Immature natural killer cell (primary cell): ENCODE results near the gene NKIRAS1. TPM values are rescaled to one million over a fixed set of nuclear protein-coding genes. Genes with fewer than 3 reads are reported as not detected.

ENCODE experiments used
- DNase-seq, 3 donors: peaks; one replicate each; pipeline ENCODE4 v3.0.0; 2022; ENCODE audit warnings: mixed read lengths in 1 of 3
- H3K27ac Mint-ChIP-seq, 6 donors: one replicate each; pipeline ENCODE4 v1.8.0; 2020; ENCODE audit warnings: mixed read lengths in 6 of 6, mild to moderate bottlenecking in 5 of 6, inconsistent platforms in 4 of 6, moderate library complexity in 3 of 6
- H3K27me3 Mint-ChIP-seq, 3 donors: one replicate each; pipeline ENCODE4 v1.8.0; 2020 to 2021; ENCODE audit warnings: low read depth in 3 of 3, mild to moderate bottlenecking in 3 of 3, mixed read lengths in 3 of 3, moderate library complexity in 3 of 3, inconsistent platforms in 1 of 3
- H3K36me3 Mint-ChIP-seq, 3 donors: one replicate each; pipeline ENCODE4 v1.8.0; 2020; ENCODE audit warnings: mixed read lengths in 3 of 3, inconsistent platforms in 2 of 3, mild to moderate bottlenecking in 2 of 3
- H3K4me1 Mint-ChIP-seq, 2 donors: one replicate each; pipeline ENCODE4 v1.8.0; 2020; ENCODE audit warnings: inconsistent platforms in 2 of 2, mild to moderate bottlenecking in 2 of 2, mixed read lengths in 2 of 2, moderate library complexity in 1 of 2
- H3K4me3 Mint-ChIP-seq, 5 donors: one replicate each; pipeline ENCODE4 v1.8.0; 2020; ENCODE audit warnings: mild to moderate bottlenecking in 5 of 5, mixed read lengths in 5 of 5, inconsistent platforms in 3 of 5, moderate library complexity in 3 of 5
- H3K9me3 Mint-ChIP-seq, 6 donors: one replicate each; pipeline ENCODE4 v1.8.0; 2020; ENCODE audit warnings: mild to moderate bottlenecking in 6 of 6, mixed read lengths in 6 of 6, inconsistent platforms in 4 of 6, moderate library complexity in 3 of 6
- polyA plus RNA-seq, 3 donors: library from polyadenylated mRNA; unstranded; fragments of 300-500 nt; fragmentation: Illumina TruSeq; gene quantifications; one replicate each; pipeline ENCODE4 v1.2.3, GENCODE V29; 2021

NKIRAS1 gene
- polyA plus RNA-seq, 3 donors from 2014 or later = 2.1 to 4.7 (median 4.0) TPM

DNA sequence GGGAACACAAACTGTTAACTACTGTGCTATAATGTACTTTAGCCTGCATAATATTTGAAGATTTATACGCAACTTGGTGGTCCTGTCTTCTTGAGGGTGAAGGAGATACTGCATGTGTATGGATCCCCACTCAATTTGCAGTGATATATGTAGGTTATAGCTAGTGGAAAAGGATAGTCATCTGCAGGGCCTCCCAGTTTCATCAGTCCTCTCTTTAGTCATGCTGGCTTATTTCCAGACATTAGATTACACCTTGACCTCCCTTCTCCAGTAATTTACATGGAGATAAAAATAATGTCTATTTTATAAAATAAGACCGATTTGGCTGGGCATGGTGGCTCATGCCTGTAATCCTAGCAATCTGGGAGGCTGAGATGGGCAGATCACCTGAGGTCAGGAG, 32.0 kb upstream of the NKIRAS1 start:
- DNase-seq = no peak
- no peaks in the 10 kb centered on the region for H3K9me3 Mint-ChIP-seq
- H3K27ac Mint-ChIP-seq = peak overlapping the region in 1 of 6 donors; percentile 59
- peaks cover 0 to 4% (median 0%) of the 10 kb centered on the region in 3 donors for H3K36me3 Mint-ChIP-seq
- H3K4me1 Mint-ChIP-seq = peaks cover 68 to 81% of the 10 kb centered on the region in 2 donors
- H3K4me3 Mint-ChIP-seq = no peak overlapping the region
- H3K27me3 Mint-ChIP-seq = peaks cover 10 to 46% (median 33%) of the 10 kb centered on the region in 3 donors

DNA sequence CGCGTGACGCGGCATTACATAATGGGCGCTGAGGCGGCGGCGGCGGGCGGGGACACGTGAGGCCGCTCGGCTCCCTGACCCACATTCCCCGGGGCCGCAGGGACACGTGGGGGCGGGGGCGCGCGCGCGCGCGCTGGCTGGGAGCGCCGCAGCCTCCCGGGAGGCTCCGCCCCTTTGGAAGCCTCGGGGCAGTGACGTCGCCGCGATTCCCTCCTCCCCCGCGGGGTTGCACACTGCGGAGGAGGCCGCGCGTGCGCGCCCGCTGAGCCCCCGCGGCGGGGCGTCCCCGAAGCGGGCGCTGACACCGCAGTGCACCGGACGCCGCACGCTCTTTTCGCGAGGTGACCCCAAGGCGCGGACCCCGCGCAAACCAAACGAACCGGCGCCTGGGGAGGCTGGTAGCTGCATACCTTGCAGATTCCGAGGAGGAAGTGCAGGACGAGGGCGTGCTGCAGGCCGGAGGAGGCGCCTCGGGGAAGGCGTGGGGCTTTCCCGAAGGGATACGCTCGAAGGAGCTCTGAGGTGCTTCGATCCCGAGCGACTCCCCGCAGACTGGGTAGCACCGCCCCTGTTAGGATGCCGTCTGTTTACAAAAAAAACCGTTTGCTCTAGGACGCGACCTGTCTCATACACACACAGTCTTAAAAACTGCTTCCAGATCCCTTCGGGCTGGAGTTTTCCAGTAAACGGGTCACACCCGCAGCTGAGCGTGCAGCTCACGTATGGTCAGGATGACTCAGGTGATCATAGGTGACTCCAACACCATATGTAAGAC, 29.3 kb upstream of the NKIRAS1 start:
- peak; percentile 98 for DNase-seq
- H3K4me3 Mint-ChIP-seq = peak overlapping the region; percentile 88 to 92 (median 90)
- H3K27me3 Mint-ChIP-seq = peaks cover 13 to 42% (median 30%) of the 10 kb centered on the region in 3 donors
- peaks cover 47 to 59% of the 10 kb centered on the region in 2 donors for H3K4me1 Mint-ChIP-seq
- peak overlapping the region; percentile 89 to 94 (median 93) for H3K27ac Mint-ChIP-seq
- peaks cover 0 to 4% (median 0%) of the 10 kb centered on the region in 3 donors for H3K36me3 Mint-ChIP-seq
- H3K9me3 Mint-ChIP-seq = no peaks in the 10 kb centered on the region

DNA sequence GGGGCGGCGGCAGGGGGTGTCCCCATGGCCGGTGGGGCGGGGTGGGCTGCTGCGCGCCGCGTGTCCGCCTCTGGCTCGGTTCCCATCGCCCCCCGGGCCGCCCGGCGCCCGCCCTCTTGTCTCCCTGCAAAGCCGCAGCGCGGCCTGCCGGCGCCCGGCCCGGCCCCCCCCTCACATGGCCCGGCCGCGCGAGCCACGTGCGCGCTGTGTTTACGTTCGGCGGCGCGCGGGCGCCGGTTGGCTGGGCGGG, 28.8 kb upstream of the NKIRAS1 start:
- H3K36me3 Mint-ChIP-seq = peaks cover 0 to 4% (median 0%) of the 10 kb centered on the region in 3 donors
- peaks cover 13 to 42% (median 30%) of the 10 kb centered on the region in 3 donors for H3K27me3 Mint-ChIP-seq
- H3K4me3 Mint-ChIP-seq = peak overlapping the region in 4 of 5 donors; percentile 24 to 45 (median 32)
- no peaks in the 10 kb centered on the region for H3K9me3 Mint-ChIP-seq
- peak overlapping the region in 2 of 6 donors; percentile 11 to 76 for H3K27ac Mint-ChIP-seq
- no peak for DNase-seq
- H3K4me1 Mint-ChIP-seq = peaks cover 42 to 54% of the 10 kb centered on the region in 2 donors

DNA sequence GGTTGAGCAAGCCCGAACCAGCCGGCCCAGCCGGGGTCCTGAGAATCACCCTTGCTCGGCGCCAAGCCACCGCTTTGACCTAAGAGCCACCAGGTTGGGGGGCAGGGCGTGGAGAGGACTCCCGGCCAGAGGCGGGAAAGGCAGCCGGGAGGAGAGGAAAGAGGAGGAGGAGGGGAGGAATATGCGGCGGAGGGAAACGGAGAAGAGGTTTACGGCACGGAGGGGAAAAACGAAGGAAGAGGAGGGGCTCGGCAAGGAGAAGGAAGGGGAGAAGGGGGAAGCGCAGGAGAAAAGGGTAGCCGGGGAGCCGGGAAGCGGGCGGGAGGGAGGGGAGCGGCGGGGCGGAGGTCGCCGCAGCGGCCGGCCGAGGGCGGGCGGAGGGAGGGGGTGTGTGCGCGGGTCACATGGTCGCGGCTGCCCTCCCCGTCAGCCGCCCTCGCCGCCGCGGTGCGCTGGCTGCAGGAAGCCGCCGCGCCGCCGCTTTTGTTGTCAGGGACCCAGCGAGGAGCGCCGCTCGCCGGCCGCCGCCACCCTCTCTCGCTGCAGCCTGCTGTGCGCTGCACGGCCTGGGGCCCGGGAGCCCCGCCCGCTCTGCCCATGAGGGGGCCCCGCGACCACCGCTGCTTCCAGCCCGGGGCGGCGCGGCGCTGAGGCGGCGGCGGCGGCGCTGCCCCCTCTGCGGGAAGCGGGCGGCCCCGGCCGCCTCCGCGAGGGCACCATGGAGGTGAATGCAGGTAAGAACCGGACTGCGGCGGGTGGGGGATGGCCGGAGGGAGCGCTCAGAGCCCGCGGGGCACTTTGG, 28.3 kb upstream of the NKIRAS1 start, which contains the start of gene NR1D2:
TSS of gene NR1D2 (plus strand) at position 426 of the 802 bp plus-strand sequence. CDS start at position 719, 293 bp downstream.
- peak within 1 kb of the TSS; percentile 89 to 94 (median 91) for H3K27ac Mint-ChIP-seq
- H3K9me3 Mint-ChIP-seq = no peaks in the 10 kb centered on the region
- DNase-seq = peak; percentile 83 to 88 (median 87)
- peaks cover 13 to 42% (median 30%) of the 10 kb centered on the region in 3 donors for H3K27me3 Mint-ChIP-seq
- peak within 1 kb of the TSS; percentile 88 to 92 (median 90) for H3K4me3 Mint-ChIP-seq
- peaks cover 37 to 49% of the 10 kb centered on the region in 2 donors for H3K4me1 Mint-ChIP-seq
- peaks cover 0 to 4% (median 0%) of the 10 kb centered on the region in 3 donors for H3K36me3 Mint-ChIP-seq

DNA sequence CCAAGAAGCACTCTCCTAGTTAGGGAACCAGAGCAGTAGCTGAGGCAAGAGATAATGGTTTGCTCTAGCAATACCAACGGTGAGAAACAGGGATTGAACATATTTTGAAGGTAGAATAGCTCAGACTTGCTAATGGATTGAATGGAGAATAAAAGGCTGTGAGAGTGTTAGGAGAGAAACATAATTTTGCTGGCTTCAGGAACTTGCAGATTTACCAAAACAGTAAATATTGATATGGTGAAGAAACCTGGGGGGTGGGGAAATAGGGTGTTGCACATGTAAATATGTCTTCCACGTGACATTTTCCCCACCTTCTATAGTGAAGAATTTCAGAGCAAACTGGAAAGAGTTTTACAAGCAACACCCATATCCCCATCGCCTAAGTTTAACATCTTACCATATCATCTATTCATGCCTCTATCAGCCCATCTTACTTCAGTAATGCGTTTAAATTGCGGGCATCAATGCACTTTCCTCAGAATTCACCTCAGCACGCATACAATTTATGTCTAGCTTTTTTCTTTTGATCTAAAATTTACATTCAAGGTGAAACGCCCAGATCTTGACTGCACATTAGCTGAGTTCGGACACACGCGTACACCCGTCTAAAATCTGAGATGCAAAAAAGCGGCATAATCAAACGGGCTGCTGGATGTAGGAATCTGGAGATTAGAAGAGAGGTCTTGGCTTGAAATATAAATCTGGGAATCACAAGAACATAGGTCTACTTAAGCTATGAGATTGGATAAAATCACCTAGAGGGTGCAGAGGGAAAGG, 27.4 kb upstream of the NKIRAS1 start:
- Mint-ChIP-seq H3K4me1 (peaks cover 28 to 40% of the 10 kb centered on the region in 2 donors), H3K4me3 (peak overlapping the region; percentile 84 to 91 (median 86))
- no peak for DNase-seq

DNA sequence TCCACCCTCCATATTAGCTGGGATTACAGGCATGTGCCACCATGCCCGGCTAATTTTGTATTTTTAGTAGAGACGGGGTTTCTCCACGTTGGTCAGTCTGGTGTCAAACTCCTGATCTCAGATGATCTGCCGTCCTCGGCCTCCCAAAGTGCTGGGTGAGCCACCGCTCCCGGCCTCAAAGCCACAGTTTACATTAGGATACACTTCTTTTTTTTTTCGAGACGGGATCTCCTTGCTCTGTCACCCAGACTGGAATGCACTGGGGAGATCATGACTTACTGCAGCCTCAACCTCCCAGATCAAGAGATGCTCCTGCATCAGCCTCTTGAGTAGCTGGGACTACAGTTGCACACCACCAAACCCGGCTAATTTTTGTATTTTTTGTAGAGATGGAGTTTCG, 25.8 kb upstream of the NKIRAS1 start:
- Mint-ChIP-seq H3K36me3 (peaks cover 0 to 4% (median 3%) of the 10 kb centered on the region in 3 donors), H3K27me3 (peaks cover 11 to 30% (median 25%) of the 10 kb centered on the region in 3 donors), H3K4me1 (peaks cover 20 to 27% of the 10 kb centered on the region in 2 donors), H3K27ac (no peak overlapping the region), H3K4me3 (no peak overlapping the region), H3K9me3 (no peaks in the 10 kb centered on the region)
- DNase-seq = no peak

More for the DNA sequence above, 27.4 kb upstream of the NKIRAS1 start:
- peaks cover 0 to 4% (median 0%) of the 10 kb centered on the region in 3 donors for H3K36me3 Mint-ChIP-seq
- peak overlapping the region; percentile 65 to 93 (median 91) for H3K27ac Mint-ChIP-seq
- no peaks in the 10 kb centered on the region for H3K9me3 Mint-ChIP-seq
- H3K27me3 Mint-ChIP-seq = peaks cover 13 to 38% (median 28%) of the 10 kb centered on the region in 3 donors

DNA sequence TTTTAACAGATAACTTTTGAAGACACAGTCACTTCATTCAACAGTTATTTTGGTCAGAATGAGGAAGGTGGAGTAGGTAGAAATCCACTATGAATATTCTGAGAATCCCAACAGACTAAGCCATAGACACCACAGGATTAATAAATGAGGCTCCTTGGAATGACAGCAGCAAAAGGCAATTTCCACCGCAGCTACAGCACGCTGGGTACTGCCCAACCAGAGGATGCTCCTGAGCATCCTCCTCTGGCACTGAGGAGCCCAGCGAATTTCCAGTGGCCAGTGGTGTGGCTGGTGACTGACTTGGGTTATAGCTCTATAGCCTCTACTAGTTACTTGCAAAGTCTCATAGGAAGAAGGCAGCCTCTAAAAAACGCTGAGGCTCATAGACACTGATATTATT, 24.6 kb upstream of the NKIRAS1 start:
- H3K36me3 Mint-ChIP-seq = peaks cover 0 to 6% (median 0%) of the 10 kb centered on the region in 3 donors
- peaks cover 12 to 21% (median 17%) of the 10 kb centered on the region in 3 donors for H3K27me3 Mint-ChIP-seq
- no peak overlapping the region for H3K4me3 Mint-ChIP-seq
- peaks cover 10 to 16% of the 10 kb centered on the region in 2 donors for H3K4me1 Mint-ChIP-seq
- H3K9me3 Mint-ChIP-seq = no peaks in the 10 kb centered on the region
- H3K27ac Mint-ChIP-seq = peak overlapping the region in 1 of 6 donors; percentile 23
- no peak for DNase-seq

DNA sequence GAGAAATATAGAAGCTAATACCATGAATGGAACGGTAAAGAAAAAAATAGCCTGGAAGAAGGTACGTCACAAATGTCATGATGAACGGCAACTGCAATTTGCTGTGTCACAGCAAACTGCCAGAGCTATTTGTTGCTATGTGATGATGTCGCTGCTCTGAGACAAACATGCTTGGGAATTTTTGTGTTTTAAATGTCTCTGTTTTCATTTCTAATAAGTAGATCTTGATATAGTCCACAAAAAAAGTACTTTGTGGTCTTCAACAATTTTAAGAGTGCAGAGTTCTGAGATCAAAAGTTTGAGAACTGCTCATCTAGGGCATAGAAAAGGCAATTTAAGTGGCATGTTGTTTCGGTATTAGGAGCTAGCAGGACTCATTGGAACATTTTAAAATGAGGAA, 24.0 kb upstream of the NKIRAS1 start:
- peaks cover 12 to 17% (median 14%) of the 10 kb centered on the region in 3 donors for H3K27me3 Mint-ChIP-seq
- no peaks in the 10 kb centered on the region for H3K9me3 Mint-ChIP-seq
- peaks cover 8 to 14% of the 10 kb centered on the region in 2 donors for H3K4me1 Mint-ChIP-seq
- peak overlapping the region in 1 of 6 donors; percentile 23 for H3K27ac Mint-ChIP-seq
- DNase-seq = no peak
- no peak overlapping the region for H3K4me3 Mint-ChIP-seq
- peaks cover 0 to 6% (median 0%) of the 10 kb centered on the region in 3 donors for H3K36me3 Mint-ChIP-seq

DNA sequence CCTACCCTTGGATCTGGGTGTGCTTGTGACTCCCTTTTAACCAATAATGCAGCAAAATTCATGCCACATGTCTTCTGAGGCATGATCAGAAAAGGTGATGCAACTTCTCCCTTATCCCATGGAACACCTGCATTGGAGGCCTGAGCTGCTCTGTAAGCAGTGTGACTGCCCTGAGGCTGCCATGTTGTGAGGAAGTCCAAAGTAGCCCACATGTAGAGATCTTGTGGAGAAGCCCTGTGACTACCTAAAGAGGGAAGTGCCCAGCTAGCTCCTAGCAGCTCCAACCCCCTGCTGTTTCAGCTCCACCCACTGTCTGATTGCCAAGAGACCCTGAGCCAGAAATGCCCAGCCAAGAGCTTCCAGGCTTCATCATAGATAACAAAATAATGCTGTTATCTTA, 21.9 kb upstream of the NKIRAS1 start:
- Mint-ChIP-seq H3K36me3 (peaks cover 0 to 8% (median 3%) of the 10 kb centered on the region in 3 donors), H3K4me1 (peaks cover 0 to 4% of the 10 kb centered on the region in 2 donors), H3K9me3 (peaks cover 0 to 1% (median 0%) of the 10 kb centered on the region in 6 donors), H3K27me3 (peaks cover 2 to 4% (median 4%) of the 10 kb centered on the region in 3 donors), H3K27ac (no peak overlapping the region), H3K4me3 (no peak overlapping the region)
- DNase-seq = no peak

DNA sequence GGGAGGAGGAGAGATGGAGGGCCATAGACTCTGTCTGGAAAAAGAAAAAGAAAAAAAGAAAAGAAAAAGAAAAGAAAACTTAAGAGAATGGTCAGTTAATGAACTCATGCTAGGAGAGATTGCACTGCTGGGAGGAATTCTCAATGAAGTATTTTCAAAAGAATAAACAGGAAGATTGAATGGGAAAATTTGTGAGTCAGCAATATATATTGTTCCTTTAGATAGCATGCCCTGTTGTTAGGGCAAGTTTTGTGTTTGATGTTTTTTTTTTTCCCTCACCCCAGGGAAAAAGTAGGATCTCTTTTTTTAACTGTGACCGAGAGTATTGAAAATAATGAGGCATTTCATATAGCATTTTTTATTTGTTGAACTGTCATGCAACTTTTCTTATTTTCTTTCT, 20.5 kb upstream of the NKIRAS1 start:
- no peak for DNase-seq
- peaks cover 0 to 1% (median 0%) of the 10 kb centered on the region in 6 donors for H3K9me3 Mint-ChIP-seq
- H3K27me3 Mint-ChIP-seq = peaks cover 0 to 3% (median 2%) of the 10 kb centered on the region in 3 donors
- no peak overlapping the region for H3K27ac Mint-ChIP-seq
- H3K36me3 Mint-ChIP-seq = peaks cover 0 to 8% (median 3%) of the 10 kb centered on the region in 3 donors
- no peaks in the 10 kb centered on the region for H3K4me1 Mint-ChIP-seq
- H3K4me3 Mint-ChIP-seq = no peak overlapping the region

DNA sequence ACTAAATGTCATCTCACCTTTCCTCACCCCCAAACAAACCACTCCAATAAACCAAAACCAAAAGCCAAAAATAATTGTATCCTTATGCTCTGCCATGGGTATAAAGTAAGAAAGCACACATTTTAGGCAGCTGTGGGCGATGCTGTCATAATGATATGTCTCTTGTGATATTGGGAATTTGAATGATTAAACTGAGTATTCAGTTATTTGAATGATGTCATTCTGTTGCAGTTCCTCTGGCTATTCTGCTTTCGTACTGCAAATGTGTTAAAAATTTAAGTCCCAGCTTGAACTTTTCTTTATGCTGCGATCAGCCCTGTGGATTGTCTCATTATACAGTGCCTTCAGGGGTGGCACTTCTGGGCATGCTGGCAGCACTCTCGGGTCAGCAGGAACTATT, 17.5 kb upstream of the NKIRAS1 start:
- no peak overlapping the region for H3K4me3 Mint-ChIP-seq
- peaks cover 0 to 1% (median 0%) of the 10 kb centered on the region in 6 donors for H3K9me3 Mint-ChIP-seq
- peaks cover 0 to 4% (median 3%) of the 10 kb centered on the region in 3 donors for H3K27me3 Mint-ChIP-seq
- H3K27ac Mint-ChIP-seq = no peak overlapping the region
- H3K4me1 Mint-ChIP-seq = peaks cover 0 to 4% of the 10 kb centered on the region in 2 donors
- DNase-seq = no peak
- H3K36me3 Mint-ChIP-seq = peaks cover 0 to 8% (median 3%) of the 10 kb centered on the region in 3 donors

DNA sequence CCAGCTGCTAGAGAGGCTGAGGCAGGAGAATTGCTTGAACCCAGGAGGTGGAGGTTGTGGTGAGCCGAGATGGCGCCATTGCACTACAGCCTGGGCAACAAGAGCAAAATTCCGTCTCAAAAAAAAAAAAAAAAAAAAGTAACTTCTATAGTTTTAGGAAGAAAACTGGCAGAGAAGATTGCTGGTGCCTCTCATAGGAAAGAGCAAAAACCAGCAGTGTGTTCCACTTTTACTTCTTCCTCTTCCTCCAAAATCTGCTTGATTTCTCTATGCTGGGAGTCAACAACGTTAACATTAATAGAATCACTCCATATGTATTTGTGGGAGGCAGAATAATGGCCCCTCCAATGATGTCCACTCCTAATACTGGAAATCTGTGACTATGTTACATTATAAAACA, 15.8 kb upstream of the NKIRAS1 start:
- Mint-ChIP-seq H3K36me3 (peaks cover 0 to 6% (median 5%) of the 10 kb centered on the region in 3 donors), H3K9me3 (peaks cover 0 to 1% (median 0%) of the 10 kb centered on the region in 6 donors), H3K4me1 (peaks cover 0 to 4% of the 10 kb centered on the region in 2 donors), H3K27ac (no peak overlapping the region), H3K27me3 (peaks cover 0 to 3% (median 2%) of the 10 kb centered on the region in 3 donors), H3K4me3 (no peak overlapping the region)
- no peak for DNase-seq

DNA sequence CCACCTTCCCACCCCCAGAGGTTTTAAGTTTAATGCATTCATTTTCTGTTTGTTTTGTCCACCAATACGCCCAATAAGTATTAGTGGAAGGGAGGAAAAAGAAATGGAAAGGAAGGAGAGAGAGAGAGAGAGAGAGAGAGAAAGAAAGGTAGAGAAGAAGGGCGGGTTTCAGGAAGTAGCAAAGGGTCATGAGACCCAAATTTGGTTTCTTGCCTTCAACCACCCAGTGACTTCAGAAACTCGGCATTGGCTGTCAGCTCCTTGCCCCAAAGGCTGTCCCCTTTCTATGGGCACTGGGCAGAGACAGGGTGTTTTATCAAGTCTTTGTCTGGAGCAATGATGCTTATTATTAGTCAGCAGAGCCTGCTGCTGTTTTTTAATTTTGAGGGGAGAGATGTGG, 14.8 kb upstream of the NKIRAS1 start:
- Mint-ChIP-seq H3K27me3 (peaks cover 0 to 2% (median 2%) of the 10 kb centered on the region in 3 donors), H3K4me3 (peak overlapping the region in 1 of 5 donors; percentile 1), H3K9me3 (peaks cover 0 to 1% (median 0%) of the 10 kb centered on the region in 6 donors), H3K4me1 (peaks cover 0 to 4% of the 10 kb centered on the region in 2 donors), H3K27ac (peak overlapping the region in 1 of 6 donors; percentile 18), H3K36me3 (peaks cover 0 to 5% (median 3%) of the 10 kb centered on the region in 3 donors)
- no peak for DNase-seq
